Urinary bladder (tissue), 4 donors: ENCODE data around the gene ACOD1. TPM values are rescaled to one million over a fixed set of nuclear protein-coding genes. Genes with fewer than 3 reads are reported as not detected.
"Not testable (repeated sequence)": the region's sequence is repeated elsewhere in the genome, so short reads cannot be mapped to it uniquely, and the experiment has no call there.

Experiments used
- DNase-seq: peaks from one replicate; pipeline ENCODE4 v3.0.0-alpha.2; 2015; ENCODE audit errors: extremely low spot score
- H3K27ac ChIP-seq: one replicate; pipeline ENCODE4 v1.5.1; 2013; ENCODE audit warnings: low read depth, mild to moderate bottlenecking, moderate library complexity
- H3K36me3 ChIP-seq: one replicate; pipeline ENCODE4 v1.6.1; 2013; ENCODE audit warnings: mild to moderate bottlenecking, moderate library complexity; ENCODE audit not compliant: insufficient read depth
- H3K4me1 ChIP-seq: one replicate; pipeline ENCODE4 v1.6.1; 2013; ENCODE audit warnings: mild to moderate bottlenecking, moderate library complexity; ENCODE audit not compliant: insufficient read depth
- H3K4me3 ChIP-seq: one replicate; pipeline ENCODE4 v1.5.1; 2013; ENCODE audit warnings: low read depth, low read length
- WGBS: extraction: QIAGEN DNeasy Blood & Tissue Kit; methylation state at CpG from one replicate; pipeline ENCODE4 v1.1.7; 2013; 5-methylcytosine and 5-hydroxymethylcytosine counted together
- polyA plus RNA-seq: library from polyadenylated mRNA; stranded (reverse); fragments of 200-250 nt; gene quantifications from one replicate; pipeline ENCODE4 v1.2.3, GENCODE V29; 2013
- total RNA-seq: library from RNA; depleted of rRNA; stranded (reverse); fragments of >200 nt; gene quantifications from one replicate; pipeline ENCODE4 v1.2.3, GENCODE V29; 2014
- donor health status: healthy with polysubstance abuse.
- donor health status: healthy.

The ACOD1 gene
- total and polyA plus RNA-seq, 2 donors: not detected

DNA sequence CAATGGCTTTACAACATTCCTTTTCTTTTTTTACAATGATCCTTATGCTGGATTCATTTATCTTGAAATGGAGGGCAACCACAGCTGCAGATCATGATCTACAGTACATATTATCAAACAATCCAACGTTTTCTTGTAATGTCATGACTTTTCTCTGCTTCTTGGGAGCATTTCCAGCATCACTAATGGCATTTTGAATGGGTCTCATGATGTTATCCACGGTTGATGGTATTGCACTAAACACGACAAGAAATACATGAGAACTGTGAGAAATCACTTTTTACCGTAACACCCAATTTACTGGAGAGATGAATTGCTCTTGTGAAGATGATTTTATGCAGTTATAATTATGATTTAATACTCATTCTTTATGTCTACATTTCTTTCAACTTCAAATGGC is 16.2 kb upstream of the ACOD1 start:
- no peaks in the 10 kb centered on the region for H3K4me1 ChIP-seq
- H3K4me3 ChIP-seq: no peak overlapping the region
- no peak for DNase-seq
- whole genome bisulfite sequencing: 52% methylated on average over 4 of the region's 4 CpGs
- H3K36me3 ChIP-seq: no peaks in the 10 kb centered on the region
- no peak overlapping the region for H3K27ac ChIP-seq

GRCh38 chr13:76934671-76935070 is 13.6 kb upstream of the ACOD1 start:
- H3K4me1 ChIP-seq: no peaks in the 10 kb centered on the region
- no peak overlapping the region for H3K27ac ChIP-seq
- no peak for DNase-seq
- H3K36me3 ChIP-seq: no peaks in the 10 kb centered on the region
- no peak overlapping the region for H3K4me3 ChIP-seq
- 95% methylated on average over 1 of the region's 1 CpG for WGBS

GRCh38 chr13:76936763-76937162 is 11.5 kb upstream of the ACOD1 start:
- Histone ChIP-seq H3K4me1 (no peaks in the 10 kb centered on the region), H3K4me3 (no peak overlapping the region), H3K36me3 (no peaks in the 10 kb centered on the region), H3K27ac (no peak overlapping the region)
- WGBS: 90% methylated on average over 2 of the region's 2 CpGs
- DNase-seq: no peak

DNA sequence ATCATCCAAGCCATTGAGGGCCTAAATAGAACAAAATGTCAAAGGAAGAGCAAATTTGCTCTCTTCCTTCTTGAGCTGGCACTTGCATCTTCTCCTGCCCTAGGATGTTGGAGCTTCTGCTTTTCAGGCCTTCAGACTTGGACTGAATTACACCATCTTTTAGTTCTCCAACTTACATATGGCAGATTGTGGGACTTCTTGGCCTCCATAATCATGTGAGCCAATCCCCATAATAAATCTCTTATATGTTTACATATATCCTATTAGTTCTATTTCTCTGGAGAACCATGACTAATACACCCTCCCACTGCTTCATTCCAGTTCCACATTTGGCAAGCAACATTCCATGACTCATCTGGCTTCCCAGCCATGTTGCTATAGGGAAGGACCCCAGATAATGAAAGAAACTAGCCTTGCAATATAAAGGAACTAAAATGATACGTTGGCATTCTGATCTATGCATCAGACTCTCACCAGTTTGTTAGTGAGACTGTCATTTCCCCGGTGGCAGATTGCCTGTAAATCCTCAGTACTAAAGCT is 11.0 kb upstream of the ACOD1 start:
- 60% methylated on average over 2 of the region's 2 CpGs for WGBS

DNA sequence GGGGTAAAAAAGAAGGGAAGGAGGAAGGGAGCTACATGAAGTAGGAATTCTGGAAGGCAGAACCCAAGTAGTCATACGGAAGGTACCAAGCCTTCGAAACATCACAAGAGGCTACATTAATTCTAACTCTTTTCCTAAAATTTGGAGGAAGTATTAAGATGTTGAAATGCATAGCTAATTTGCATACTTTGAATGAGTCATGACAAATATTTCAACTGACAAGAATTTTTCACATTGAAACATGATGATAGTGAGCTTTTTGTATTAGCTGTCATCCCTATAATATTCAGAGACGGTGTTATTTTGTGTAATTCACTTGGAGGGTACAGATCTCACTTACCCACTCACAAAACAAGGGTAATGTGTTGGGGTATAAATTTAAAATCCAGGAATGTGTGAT is 9.1 kb upstream of the ACOD1 start:
- Histone ChIP-seq H3K27ac (no peak overlapping the region), H3K4me1 (no peaks in the 10 kb centered on the region), H3K36me3 (no peaks in the 10 kb centered on the region), H3K4me3 (no peak overlapping the region)
- WGBS: 91% methylated on average over 3 of the region's 3 CpGs
- no peak for DNase-seq

More for the DNA sequence above, 11.0 kb upstream of the ACOD1 start:
- H3K4me3 ChIP-seq: no peak overlapping the region
- DNase-seq: peak; percentile 14
- H3K36me3 ChIP-seq: no peaks in the 10 kb centered on the region
- H3K4me1 ChIP-seq: no peaks in the 10 kb centered on the region
- no peak overlapping the region for H3K27ac ChIP-seq

DNA sequence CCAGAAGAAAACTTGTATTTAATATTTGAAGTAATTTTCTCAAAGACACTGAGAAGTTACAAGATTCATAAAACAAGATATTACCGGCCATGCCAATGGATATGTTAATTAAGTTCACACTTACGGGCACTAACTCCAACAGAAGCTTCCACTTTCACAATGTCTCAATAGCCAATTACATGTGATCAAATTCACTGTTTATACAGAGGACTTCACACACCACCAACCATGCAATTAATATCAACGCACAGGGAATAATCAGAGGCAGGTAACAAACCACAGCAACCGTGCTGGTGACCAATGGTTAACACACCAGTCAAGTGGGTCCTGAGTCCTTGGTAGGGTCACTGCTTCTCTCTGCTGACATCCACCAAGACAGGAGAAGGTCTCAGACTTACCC is 5.9 kb upstream of the ACOD1 start:
- no peaks in the 10 kb centered on the region for H3K4me1 ChIP-seq
- H3K36me3 ChIP-seq: no peaks in the 10 kb centered on the region
- H3K27ac ChIP-seq: no peak overlapping the region
- DNase-seq: no peak
- 92% methylated on average over 4 of the region's 4 CpGs for WGBS
- H3K4me3 ChIP-seq: no peak overlapping the region

GRCh38 chr13:76943646-76944045 is 4.7 kb upstream of the ACOD1 start:
- WGBS: 66% methylated on average over 2 of the region's 2 CpGs
- no peak overlapping the region for H3K27ac ChIP-seq
- no peak overlapping the region for H3K4me3 ChIP-seq
- no peaks in the 10 kb centered on the region for H3K4me1 ChIP-seq
- no peaks in the 10 kb centered on the region for H3K36me3 ChIP-seq
- no peak for DNase-seq

DNA sequence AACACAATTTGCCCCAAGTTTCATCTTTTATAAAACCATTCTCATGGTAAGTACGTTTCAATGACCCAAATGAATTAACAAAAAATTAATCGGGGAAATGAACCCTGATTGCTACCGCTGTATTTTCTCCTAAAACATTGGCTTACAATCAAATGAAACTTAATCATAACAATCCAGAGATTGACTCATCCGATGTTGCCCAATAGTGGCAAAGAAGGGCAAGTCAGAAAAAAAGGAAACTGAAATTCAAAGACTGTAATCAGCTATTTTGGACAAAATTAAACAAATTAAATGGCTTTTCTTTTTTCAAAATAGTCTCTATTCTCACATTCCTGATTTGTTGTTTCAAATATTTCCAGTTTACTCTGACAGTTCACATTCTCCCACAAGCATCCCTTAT is 3.9 kb upstream of the ACOD1 start:
- WGBS: 83% methylated on average over 4 of the region's 4 CpGs
- H3K4me1 ChIP-seq: no peaks in the 10 kb centered on the region
- no peak overlapping the region for H3K4me3 ChIP-seq
- no peaks in the 10 kb centered on the region for H3K36me3 ChIP-seq
- DNase-seq: no peak
- no peak overlapping the region for H3K27ac ChIP-seq

DNA sequence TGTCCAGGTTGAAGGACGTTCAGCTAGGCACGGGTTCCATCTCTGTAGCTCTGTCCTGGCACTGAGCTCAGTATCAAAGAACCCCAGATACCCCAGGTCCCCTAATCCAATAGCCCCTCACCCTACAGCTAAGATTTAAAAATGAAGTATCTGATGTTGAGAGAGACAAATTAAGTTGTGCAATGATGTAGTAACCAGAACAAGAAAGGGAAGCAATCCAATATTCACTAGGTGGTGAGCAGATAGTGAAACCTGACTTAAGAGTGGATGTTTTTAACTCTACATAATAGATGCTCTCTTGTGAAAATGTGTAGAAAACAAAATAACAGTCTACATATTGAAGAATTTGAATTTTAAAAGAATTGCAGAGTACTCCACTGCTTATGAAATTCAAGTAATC is 1.8 kb downstream of the ACOD1 start:
- no peak overlapping the region for H3K4me3 ChIP-seq
- no peaks in the 10 kb centered on the region for H3K36me3 ChIP-seq
- H3K27ac ChIP-seq: no peak overlapping the region
- H3K4me1 ChIP-seq: no peaks in the 10 kb centered on the region
- WGBS: 94% methylated on average over 2 of the region's 2 CpGs
- no peak for DNase-seq

DNA sequence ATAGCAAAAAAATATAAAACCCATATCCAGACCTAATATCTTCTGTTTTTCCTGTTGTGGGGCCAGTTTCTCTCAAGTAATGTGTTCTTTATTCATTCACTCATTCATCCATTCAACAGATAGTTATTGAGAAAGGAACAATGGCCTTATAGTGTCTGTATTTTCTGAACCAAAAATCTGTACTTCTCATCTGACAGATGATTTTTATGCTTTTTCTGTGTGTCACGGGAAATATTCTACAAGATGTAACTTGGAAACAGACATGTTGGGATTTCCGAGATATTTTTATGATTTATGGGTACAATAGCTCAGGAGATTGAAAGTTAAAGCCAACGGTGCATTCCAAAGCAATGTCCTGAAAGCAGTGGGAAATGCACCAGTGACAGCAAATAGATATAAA is 5.7 kb downstream of the ACOD1 start:
- DNase-seq: no peak
- 42% methylated on average over 3 of the region's 3 CpGs for WGBS
- H3K27ac ChIP-seq: no peak overlapping the region
- H3K4me3 ChIP-seq: no peak overlapping the region
- no peaks in the 10 kb centered on the region for H3K36me3 ChIP-seq
- H3K4me1 ChIP-seq: no peaks in the 10 kb centered on the region

GRCh38 chr13:76954538-76954937 is 6.2 kb downstream of the ACOD1 start:
- WGBS: 80% methylated on average over 6 of the region's 6 CpGs
- no peaks in the 10 kb centered on the region for H3K36me3 ChIP-seq
- H3K27ac ChIP-seq: no peak overlapping the region
- H3K4me3 ChIP-seq: no peak overlapping the region
- no peaks in the 10 kb centered on the region for H3K4me1 ChIP-seq
- no peak for DNase-seq

- Histone ChIP-seq H3K4me1 (no peaks in the 10 kb centered on the region), H3K4me3 (no peak overlapping the region)
- WGBS: 82% methylated on average over 4 of the region's 4 CpGs
Measured at GRCh38 chr13:76955193-76955592, 6.9 kb downstream of the ACOD1 start.

DNA sequence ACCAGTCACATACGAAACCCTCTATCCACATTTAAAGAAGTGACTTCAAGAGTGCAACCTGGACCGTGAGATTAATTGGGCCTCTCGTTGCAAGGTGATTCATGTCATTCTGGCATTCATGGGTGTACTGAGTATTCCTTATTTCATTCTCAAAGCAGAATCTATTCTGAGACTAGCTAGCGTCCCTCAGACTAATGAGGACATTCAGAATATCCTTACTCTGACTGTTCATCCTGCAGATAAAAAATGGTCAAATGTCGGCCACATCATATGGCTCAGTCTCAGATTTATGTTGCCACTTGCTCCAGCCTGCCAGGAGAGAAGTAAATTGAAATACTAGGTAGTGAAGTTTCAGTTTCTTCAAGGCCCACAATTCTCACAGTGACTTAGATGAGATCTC is 7.3 kb downstream of the ACOD1 start:
- WGBS: 87% methylated on average over 5 of the region's 5 CpGs
- H3K4me1 ChIP-seq: no peaks in the 10 kb centered on the region
- no peak for DNase-seq
- H3K4me3 ChIP-seq: no peak overlapping the region
- no peak overlapping the region for H3K27ac ChIP-seq
- no peaks in the 10 kb centered on the region for H3K36me3 ChIP-seq

More at GRCh38 chr13:76955193-76955592, 6.9 kb downstream of the ACOD1 start:
- DNase-seq: no peak
- Histone ChIP-seq H3K36me3 (no peaks in the 10 kb centered on the region), H3K27ac (no peak overlapping the region)

DNA sequence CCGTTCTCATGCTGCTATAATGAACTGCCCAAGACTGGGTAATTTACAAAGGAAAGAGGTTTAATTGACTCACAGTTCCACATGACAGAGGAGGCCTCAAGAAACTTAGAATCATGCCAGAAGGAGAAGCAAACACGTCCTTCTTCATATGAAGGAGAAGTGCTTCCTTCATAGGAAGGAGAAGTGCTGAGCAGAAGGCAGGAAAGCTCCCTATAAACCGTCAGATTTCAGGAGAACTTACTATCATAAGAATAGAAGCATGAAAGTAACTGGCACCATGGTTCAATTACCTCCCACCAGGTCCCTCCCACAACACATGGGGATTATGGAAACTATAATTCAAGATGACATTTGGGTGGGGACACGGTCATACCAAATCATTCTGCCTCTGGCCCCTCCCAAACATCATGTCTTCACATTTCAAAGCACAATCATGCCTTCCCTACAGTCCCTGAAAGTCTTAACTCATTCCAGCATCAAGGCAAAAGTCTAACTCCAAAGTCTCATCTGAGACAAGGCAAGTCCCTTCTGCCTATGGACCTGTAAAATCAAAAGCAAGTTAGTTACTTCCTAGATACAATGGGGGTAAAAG is 10.6 kb downstream of the ACOD1 start:
- 76% methylated on average over 4 of the region's 4 CpGs for WGBS
- H3K27ac ChIP-seq: no peak overlapping the region
- H3K4me1 ChIP-seq: no peaks in the 10 kb centered on the region
- no peaks in the 10 kb centered on the region for H3K36me3 ChIP-seq
- DNase-seq: no peak
- no peak overlapping the region for H3K4me3 ChIP-seq

GRCh38 chr13:76959734-76960133 is 11.4 kb downstream of the ACOD1 start:
- not testable (repeated sequence) for H3K4me1 ChIP-seq, H3K27ac ChIP-seq, H3K4me3 ChIP-seq, DNase-seq, H3K36me3 ChIP-seq
